ENCODE data around the gene TLR4.

Gene TLR4

DNA sequence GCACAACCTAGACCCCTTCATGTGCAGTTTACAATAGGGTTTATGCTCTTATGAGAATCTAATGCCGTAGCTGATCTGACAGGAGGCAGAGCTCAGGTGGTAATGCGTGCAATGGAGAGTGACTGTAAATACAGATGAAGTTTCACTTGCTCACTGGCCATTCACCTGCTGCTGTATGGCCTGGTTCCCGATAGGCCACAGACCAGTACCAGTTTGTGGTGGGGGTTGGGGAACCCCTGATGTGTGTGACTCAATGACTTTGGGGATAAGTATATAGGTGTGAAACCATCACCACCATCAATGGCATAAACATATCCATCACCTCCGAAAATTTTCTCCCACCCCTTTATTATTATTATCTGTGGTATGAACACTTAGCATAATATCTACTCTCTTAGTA is 42.1 kb downstream of the TLR4 start:
- no peak for FAIRE-seq

DNA sequence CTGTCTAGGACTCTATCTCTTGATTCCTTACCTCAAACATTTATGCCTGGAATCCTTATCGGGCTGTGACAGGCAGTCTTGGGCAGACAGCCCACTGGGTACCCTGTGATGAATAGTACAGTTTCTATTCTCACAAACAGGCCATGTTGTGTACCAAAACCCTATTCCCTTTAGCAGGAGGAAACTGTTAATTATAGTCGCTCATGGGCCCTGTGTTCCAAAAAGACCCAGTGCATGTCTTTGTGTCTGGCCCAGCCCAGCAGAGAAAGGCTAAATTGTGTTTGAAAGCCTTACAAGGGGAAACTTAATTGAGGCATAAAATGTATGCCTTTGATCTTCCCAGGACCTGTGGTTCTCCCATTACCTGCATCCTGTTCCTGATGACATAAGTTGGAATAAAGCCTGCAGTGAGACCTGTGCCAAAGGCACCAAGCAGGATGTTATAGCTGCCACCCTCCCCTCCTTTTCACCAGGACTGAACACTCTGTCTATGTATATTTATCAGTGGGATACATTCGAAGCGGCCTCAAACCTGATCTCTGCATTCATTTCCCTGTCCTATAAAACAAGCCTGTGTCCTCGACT is 43.3 kb downstream of the TLR4 start:
- no peak for FAIRE-seq

DNA sequence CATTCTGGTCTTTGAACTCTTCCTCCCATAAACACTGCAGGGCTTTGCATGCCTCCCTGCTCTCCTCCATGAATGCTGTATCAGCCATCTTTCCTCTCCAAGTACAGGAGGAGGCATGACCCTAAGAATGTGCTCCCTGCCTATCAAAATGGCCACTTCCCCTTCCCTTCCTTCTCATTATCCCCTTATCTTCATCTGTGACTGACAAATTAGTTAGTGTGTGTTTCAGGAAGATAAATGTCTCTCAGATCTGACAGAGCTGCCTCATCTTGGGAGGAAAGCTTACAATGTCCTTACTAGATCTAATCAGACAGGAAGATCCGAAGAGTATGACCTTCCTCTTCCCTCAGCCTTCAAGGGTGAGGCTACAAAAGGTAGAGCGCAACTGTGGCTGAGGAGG is 46.2 kb downstream of the TLR4 start:
- no peak for FAIRE-seq

DNA sequence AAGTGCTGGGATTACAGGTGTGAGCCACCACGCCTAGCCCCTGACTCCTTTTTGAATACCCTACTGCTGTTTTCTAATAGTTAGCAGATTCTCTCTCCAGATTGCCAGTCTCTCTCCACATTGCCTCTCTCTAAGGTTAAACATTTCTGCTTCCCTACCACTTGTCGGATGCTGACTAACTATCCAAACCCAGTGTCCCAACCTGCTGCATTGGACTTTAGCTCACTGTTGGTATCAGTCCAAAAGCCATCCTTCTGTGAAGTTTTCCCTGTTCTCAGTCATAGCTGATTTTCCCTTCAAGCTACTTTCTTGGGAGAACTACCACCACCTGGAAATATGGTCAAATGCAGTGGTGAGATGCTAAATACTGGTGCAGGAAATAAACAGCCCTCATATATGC is 48.7 kb downstream of the TLR4 start:
- FAIRE-seq: no peak

DNA sequence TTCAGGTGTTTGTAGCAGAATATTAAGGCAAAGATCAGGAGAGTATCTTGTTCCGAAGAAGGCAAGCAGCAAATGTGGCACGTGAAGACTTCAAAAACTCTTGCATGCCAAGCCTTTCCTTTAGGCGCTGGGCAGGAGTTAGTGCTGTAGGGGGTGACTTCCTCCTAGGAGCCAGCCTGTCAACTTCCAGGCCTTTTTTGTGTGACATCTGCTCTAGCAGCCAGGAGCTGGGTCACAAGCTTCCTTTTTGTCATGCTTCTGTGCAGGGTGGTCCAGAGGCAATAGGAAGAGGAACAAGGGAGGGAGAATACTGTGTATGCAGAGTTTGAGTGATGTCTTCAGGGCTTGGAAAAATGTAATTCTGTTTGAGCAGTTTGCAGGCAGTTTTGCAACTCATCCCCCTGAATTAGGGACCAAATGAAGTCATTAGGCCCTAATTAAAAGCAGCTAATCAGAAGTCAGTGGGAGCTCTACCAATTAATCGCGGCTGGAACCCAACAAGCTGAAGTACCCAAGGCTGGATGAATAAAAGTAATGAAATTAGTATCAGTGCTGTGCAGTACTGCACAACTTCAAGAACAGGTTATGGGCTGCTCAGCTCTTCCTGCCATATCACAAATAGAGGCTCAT is 53.5 kb downstream of the TLR4 start:
- FAIRE-seq: no peak

DNA sequence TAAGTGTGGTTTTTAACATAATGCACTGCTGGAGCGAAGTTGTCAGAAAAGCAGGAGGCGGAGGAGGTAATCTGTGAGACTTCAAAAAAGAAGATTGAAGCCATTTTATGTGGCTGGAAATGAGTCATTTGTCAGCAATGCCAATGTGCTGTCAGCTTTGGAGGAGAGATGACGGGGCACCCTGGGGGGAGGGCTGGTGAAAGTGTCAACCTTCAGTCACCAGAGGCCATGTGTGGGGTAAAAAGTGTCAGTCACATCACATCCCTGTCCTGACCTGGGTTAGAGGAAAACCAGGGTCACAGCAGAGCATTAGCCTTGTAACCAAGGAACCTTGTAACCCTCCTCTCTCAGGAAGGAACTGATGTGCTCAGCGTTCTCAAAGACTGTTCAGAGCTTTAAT is 59.1 kb downstream of the TLR4 start:
- FAIRE-seq: no peak

DNA sequence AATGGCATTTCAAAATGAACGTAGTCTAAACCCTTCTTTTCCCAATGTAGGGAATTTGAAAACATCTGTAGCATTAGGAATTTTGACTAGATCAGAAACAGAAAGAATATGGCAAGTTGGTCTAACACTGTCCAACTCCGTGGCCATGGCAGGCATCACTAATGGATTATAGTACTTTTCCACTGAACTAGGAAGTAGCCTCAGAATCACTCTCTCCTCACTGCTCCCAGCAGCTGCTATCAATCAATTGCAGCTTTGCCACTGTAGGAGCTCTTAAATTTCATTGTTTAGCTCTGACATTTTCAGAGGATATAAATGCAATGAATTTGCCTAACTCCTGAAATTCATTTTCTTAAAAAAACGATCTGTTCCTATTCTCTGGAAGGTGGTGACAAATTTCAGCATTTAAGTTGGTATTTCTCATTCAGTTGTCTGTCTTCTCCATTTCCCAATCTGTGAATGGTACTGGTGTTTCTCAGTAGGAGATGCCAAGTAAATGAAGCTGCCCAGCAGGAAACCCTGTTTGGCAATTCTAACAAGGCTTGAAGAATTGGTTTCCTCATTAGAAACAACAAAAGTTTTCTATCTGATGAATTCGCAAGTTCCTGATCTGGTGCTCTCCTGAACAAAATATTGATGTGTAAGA is 64.7 kb downstream of the TLR4 start:
- no peak for FAIRE-seq

DNA sequence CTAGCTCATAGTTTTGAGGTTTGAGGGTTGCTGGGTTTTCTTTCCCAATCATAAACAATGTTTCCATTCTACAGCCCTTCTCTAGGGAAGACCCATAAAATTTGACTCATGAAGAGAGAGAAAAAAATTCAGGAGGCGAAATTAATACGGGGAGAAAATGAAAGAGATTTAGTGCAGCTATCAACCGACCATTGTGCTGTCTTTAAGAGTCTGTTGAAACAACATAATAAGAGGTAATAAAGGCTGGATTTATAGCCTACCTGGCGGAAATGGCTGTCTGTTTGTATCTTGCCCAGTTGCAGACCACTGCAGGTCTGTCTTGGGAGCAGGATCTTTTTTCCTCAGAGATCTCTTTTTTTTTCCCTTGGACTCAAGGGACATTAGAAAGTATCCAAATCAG is 66.9 kb downstream of the TLR4 start:
- no peak for FAIRE-seq

DNA sequence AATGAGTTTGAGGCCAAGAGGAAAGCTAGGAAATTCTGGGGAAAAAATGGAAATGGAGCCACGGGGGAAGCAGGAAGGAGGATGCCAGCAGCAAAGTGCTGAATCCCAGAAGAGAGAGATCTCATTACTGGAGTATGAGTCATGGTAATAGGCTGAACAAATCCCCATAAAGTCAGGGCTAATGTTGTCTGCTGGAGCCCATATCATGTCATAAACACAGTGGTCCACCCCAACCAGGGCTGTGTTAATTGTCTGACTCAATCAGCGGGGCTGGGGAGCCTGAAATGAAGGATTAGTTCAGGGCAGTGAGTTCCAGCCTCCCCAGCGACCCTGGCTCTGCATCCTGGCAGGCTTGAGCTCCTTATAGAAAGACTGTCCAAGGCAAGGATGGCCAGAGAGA is 68.8 kb downstream of the TLR4 start:
- no peak for FAIRE-seq

Data from colon (tissue), 2 donors.